GM12874 (cell line): ENCODE results near the gene C10orf71.

ENCODE experiments used
- TF ChIP-seq, protein P1 (sequence below): IDR thresholded peaks from 2 replicates; pipeline ENCODE4 v1.5.1; 2011; ENCODE audit warnings: low read depth, mild to moderate bottlenecking, control low read depth, low read length, moderate library complexity; ENCODE audit not compliant: insufficient read depth

C10orf71 gene

GRCh38 chr10:49287689-49288340, 11.2 kb upstream of the C10orf71 start:
- TF ChIP-seq, protein P1, sequence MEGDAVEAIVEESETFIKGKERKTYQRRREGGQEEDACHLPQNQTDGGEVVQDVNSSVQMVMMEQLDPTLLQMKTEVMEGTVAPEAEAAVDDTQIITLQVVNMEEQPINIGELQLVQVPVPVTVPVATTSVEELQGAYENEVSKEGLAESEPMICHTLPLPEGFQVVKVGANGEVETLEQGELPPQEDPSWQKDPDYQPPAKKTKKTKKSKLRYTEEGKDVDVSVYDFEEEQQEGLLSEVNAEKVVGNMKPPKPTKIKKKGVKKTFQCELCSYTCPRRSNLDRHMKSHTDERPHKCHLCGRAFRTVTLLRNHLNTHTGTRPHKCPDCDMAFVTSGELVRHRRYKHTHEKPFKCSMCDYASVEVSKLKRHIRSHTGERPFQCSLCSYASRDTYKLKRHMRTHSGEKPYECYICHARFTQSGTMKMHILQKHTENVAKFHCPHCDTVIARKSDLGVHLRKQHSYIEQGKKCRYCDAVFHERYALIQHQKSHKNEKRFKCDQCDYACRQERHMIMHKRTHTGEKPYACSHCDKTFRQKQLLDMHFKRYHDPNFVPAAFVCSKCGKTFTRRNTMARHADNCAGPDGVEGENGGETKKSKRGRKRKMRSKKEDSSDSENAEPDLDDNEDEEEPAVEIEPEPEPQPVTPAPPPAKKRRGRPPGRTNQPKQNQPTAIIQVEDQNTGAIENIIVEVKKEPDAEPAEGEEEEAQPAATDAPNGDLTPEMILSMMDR: no peak

GRCh38 chr10:49288341-49289065, 10.5 kb upstream of the C10orf71 start:
- TF ChIP-seq, protein P1: no peak

GRCh38 chr10:49289480-49289879, 9.5 kb upstream of the C10orf71 start:
- TF ChIP-seq, protein P1: no peak

DNA sequence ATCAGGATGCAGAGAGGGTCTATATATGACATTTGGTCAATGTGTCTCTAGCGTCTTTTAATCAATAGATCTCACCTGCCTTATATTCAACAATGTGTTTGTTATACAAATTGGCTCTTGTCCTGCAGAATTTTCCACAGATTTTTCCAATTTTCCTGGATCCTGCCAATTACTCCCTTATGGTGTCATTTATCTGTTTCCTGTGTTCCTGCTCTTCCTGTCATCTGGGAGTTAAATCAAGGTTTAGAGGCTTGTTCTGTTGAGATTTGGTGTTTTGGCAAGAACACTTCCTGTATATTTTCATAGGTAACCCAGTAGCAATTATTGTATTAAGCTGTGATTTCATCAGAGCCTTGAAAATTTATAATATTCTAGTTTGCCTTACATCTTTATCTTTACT, 8.8 kb upstream of the C10orf71 start:
- TF ChIP-seq, protein P1: no peak

GRCh38 chr10:49290607-49291006, 8.4 kb upstream of the C10orf71 start:
- TF ChIP-seq, protein P1: no peak

- TF ChIP-seq, protein P1: no peak
Measured at GRCh38 chr10:49292565-49293207, 6.3 kb upstream of the C10orf71 start.

DNA sequence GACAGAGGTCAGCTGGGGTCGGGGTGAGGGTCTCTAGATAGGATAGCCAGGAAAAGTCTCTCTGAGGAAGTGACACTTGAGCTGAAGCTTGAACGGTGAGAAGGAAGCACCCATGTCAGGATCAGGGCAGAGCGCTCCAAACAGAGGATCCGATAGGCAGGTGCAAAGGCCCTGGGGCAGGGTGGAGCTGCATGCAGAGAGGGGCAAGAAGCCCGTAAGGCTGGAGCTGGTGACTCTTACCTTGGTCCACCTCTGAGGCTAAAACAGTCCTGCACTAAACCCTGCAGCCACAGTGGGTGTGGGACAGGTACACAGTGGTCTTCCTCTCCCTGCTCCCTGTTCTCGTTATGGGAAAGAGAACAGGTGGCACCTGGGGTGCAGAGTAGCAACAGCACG, 5.8 kb upstream of the C10orf71 start:
- TF ChIP-seq, protein P1: no peak
